ENCODE data around the gene PLEKHA1.

Gene PLEKHA1

DNA sequence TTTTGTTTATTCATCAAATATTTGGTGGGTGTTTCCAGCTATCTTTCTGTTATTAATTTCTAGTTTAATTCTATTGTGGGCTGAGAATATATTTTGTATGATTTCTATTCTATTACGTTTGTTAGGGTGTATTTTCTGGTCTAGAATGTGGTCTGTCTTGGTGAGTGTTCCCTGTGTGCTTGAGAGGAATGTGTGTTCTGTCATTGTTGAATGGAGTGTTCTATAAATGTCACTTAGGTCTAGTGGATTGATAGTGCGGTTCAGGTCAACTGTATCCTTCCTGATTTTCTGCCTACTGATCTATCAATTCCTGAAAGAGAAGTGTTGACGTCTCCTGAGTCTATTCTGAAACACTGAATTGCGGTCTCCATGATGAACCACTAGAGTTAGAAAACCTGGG, 95.3 kb downstream of the PLEKHA1 start:
- TF ChIP-seq CTCF (IDR thresholded peaks at IDR 0.05): no peak
- H3K36me3 Mint-ChIP-seq (ENCODE audit: low read depth): no peaks in the 10 kb centered on the region
- DNase-seq: no peak
- no peak overlapping the region for H3K27ac Mint-ChIP-seq
- H3K4me1 Mint-ChIP-seq: peaks cover 19% of the 10 kb centered on the region
- no peak overlapping the region for H3K4me3 Mint-ChIP-seq
- H3K27me3 Mint-ChIP-seq (ENCODE audit: low read depth, poor library complexity): peaks cover 64% of the 10 kb centered on the region
- H3K9me3 Mint-ChIP-seq: no peaks in the 10 kb centered on the region

- DNase-seq: no peak
- peaks cover 37% of the 10 kb centered on the region for H3K4me1 Mint-ChIP-seq
- H3K36me3 Mint-ChIP-seq (ENCODE audit: low read depth): no peaks in the 10 kb centered on the region
- no peak overlapping the region for H3K4me3 Mint-ChIP-seq
- H3K27me3 Mint-ChIP-seq (ENCODE audit: low read depth, poor library complexity): peaks cover 46% of the 10 kb centered on the region
- H3K27ac Mint-ChIP-seq: no peak overlapping the region
- no peak for TF ChIP-seq CTCF (IDR thresholded peaks at IDR 0.05)
- no peaks in the 10 kb centered on the region for H3K9me3 Mint-ChIP-seq
These were observed 97.1 kb downstream of the PLEKHA1 start for GRCh38 chr10:122471531-122472177.

DNA sequence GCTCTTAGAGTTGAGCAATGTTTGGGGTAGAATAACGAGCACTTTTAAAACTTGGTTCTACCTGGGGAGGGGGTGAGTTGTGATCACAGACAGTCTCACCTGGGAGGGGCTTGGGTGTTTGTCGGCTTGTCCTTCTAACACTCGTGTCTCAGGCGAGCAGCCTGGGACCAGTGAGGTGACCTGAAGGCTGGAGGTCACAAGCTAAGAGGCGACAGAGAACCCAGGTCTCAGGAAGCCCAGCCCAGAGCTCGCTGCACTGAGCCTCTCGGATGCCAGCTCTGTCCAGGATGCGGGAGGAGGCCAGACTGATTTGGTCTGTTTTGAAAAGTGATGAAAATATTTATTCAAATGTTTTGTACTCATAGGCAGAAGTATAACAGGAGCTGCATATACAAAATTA, 98.6 kb downstream of the PLEKHA1 start:
- Mint-ChIP-seq H3K27ac (no peak overlapping the region), H3K36me3 (ENCODE audit: low read depth) (no peaks in the 10 kb centered on the region), H3K4me3 (no peak overlapping the region), H3K9me3 (no peaks in the 10 kb centered on the region), H3K4me1 (peaks cover 50% of the 10 kb centered on the region), H3K27me3 (ENCODE audit: low read depth, poor library complexity) (peaks cover 31% of the 10 kb centered on the region)
- no peak for DNase-seq
- no peak for TF ChIP-seq CTCF (IDR thresholded peaks at IDR 0.05)

DNA sequence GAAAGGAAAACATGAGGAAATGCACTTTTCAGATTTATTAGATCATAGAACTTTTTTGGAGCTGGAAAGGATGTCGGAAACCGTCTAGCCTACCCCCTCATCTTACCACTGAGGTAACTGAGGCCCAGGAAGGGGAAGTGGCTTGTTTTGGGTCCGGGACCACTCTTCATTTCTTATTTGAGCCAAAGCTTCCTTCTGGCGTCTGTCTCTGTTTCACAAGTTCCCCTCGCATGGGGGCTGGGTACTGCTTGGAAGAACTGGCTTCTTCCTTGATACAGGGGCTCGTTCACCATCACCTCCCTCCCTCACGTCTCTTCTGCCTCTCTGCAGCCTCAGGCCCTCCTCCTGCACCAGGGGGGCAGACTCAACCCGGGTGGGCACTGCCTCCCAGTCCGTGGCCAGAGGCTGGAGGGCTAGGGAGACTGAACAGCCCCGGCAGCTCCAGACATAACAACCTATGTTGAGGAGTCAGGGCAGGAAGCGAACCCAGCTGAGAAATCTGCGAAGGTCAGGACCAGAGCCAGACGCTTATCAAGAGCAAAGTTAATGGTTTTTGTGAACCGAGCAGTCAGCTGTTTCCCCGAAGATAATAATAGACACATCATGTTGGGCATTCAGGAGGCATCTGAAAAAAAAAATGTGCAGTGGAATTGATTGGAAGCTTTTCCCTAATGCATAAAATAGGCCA, 99.8 kb downstream of the PLEKHA1 start:
- Mint-ChIP-seq H3K4me3 (peak overlapping the region; percentile 43), H3K4me1 (peaks cover 56% of the 10 kb centered on the region), H3K36me3 (ENCODE audit: low read depth) (no peaks in the 10 kb centered on the region), H3K27me3 (ENCODE audit: low read depth, poor library complexity) (peaks cover 23% of the 10 kb centered on the region), H3K27ac (no peak overlapping the region), H3K9me3 (no peaks in the 10 kb centered on the region)
- no peak for DNase-seq
- TF ChIP-seq CTCF (IDR thresholded peaks at IDR 0.05): no peak

DNA sequence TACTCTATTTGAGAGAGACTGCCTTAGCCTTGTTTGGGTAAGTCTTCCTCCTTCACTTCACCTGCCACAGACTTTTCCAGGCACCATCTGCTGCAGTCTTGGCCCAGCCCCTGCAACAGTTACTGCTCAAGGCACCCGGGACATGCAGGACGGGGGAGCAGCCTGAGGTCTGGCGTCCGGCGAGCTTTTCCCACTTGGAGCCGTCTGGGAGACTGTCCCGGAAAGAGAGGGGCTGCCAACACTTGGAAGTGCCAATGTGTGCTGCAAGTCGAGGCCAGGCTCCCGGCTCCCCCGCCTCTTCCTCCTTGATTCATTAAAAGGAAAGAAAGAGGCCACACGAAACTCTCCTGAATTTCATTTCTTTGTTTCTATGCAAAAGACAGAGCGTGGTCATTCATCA, 100.6 kb downstream of the PLEKHA1 start:
- no peak for DNase-seq
- peaks cover 56% of the 10 kb centered on the region for H3K4me1 Mint-ChIP-seq
- peak overlapping the region; percentile 62 for H3K4me3 Mint-ChIP-seq
- TF ChIP-seq CTCF (IDR thresholded peaks at IDR 0.05): no peak
- H3K9me3 Mint-ChIP-seq: peaks cover 2% of the 10 kb centered on the region
- peaks cover 25% of the 10 kb centered on the region for H3K27me3 Mint-ChIP-seq (ENCODE audit: low read depth, poor library complexity)
- H3K27ac Mint-ChIP-seq: peak overlapping the region; percentile 81
- no peaks in the 10 kb centered on the region for H3K36me3 Mint-ChIP-seq (ENCODE audit: low read depth)
